Stimulated activated CD8-positive, alpha-beta memory T cell treated with anti-CD3 and anti-CD28 coated beads, Interleukin-15, amount 100 ng/mL, for 24 hours (primary cell): Measurements from ENCODE around the gene SCART1.
"Not testable (repeated sequence)": the region's sequence is repeated elsewhere in the genome, so short reads cannot be mapped to it uniquely, and the experiment has no call there.

Source experiments
- DNase-seq: peaks from one replicate; pipeline ENCODE4 v3.0.0-alpha.2; 2020; ENCODE audit warnings: low read depth

SCART1 gene

DNA sequence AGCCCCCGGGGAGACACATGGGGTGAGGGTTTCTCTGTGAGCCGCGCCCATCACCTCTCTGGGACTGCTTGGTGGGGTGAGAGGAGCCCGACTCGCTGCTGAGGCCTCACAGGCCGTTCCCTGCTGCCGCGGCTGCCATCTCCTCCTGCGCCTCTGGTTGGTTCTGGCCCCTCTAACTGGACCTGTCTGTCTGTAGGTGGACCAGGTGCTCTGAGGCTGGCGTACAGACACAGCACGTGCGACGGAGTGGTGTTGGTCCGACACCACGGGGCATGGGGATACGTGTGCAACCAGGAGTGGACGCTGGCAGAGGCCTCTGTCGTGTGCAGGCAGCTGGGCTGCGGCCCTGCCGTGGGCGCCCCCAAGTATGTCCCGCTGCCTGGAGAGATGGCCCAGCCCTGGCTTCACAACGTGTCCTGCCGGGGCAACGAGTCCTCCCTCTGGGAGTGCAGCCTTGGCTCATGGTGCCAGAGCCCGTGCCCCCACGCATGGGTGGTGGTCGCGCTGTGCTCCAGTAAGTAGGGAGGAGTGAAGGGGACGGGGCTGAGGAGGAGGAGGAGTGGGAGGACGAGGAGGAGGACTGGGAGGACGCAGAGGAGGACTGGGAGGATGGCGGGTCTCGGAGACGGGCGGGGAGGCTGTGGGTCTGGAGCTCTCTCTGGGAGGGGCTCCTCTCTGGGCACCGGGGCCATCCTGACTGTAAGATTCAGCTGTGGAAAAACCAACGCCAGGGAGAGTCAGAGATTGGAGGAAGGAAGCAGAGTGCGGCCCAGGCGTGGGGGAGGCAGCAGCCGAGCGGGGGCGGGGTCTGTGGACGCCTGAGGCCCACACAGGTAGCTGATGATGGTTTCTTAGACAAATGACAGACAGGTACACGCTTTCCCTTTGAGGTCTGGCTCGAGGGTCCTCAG, 2.6 kb downstream of the SCART1 start:
- no peak for DNase-seq

- no peak for DNase-seq
These were observed 3.5 kb downstream of the SCART1 start for GRCh38 chr10:133457100-133457841.

- DNase-seq = no peak
These were observed 4.4 kb downstream of the SCART1 start for GRCh38 chr10:133458021-133458709.

- no peak for DNase-seq
These were observed 5.1 kb downstream of the SCART1 start for GRCh38 chr10:133458710-133459453.

- DNase-seq = no peak
These were observed 5.9 kb downstream of the SCART1 start for GRCh38 chr10:133459454-133460207.

GRCh38 chr10:133460208-133460769, 6.5 kb downstream of the SCART1 start:
- no peak for DNase-seq

DNA sequence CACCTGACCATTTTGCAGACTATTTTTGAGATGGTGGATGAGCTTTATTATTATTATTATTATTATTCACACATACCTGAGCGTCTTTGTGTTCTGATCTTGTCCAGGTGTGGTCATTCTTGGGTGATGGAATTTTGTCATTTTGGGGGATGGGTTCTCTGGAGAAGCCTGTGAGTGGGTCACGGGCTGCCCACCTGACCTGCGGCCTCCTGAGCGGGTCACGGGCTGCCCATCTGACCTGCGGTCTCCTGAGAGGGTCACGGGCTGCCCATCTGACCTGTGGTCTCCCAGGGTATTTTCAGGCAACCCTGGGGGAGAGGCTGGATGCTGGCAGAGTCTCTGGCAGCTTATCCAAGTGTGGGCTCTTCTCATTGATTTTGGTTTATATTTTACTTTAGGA, 7.3 kb downstream of the SCART1 start:
- DNase-seq = no peak

GRCh38 chr10:133461841-133462240, 8.1 kb downstream of the SCART1 start:
- no peak for DNase-seq

GRCh38 chr10:133462512-133463305, 9.0 kb downstream of the SCART1 start:
- DNase-seq = no peak

GRCh38 chr10:133464582-133465031, 10.9 kb downstream of the SCART1 start:
- no peak for DNase-seq

GRCh38 chr10:133465191-133465949, 11.6 kb downstream of the SCART1 start:
- DNase-seq = no peak

GRCh38 chr10:133465950-133466474, 12.3 kb downstream of the SCART1 start:
- DNase-seq = no peak

- DNase-seq = no peak
These were observed 13.0 kb downstream of the SCART1 start for GRCh38 chr10:133466683-133467275.

GRCh38 chr10:133467286-133467911, 13.7 kb downstream of the SCART1 start:
- DNase-seq = no peak

DNA sequence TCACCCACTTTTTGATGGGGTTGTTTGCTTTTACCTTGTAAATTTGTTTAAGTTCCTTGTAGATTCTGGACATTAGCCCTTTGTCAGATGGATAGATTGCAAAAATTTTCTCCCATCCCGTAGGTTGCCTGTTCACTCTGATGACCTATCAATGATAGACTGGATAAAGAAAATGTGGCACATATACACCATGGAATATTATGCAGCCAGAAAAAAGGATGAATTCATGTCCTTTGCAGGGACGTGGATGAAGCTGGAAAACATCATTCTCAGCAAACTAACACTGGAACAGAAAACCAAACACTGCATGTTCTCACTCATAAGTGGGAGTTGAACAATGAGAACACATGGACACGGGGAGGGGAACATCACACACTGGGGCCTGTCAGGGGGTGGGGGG, 15.5 kb downstream of the SCART1 start:
- not testable (repeated sequence) for DNase-seq

GRCh38 chr10:133471300-133472109, 17.8 kb downstream of the SCART1 start:
- DNase-seq = no peak

DNA sequence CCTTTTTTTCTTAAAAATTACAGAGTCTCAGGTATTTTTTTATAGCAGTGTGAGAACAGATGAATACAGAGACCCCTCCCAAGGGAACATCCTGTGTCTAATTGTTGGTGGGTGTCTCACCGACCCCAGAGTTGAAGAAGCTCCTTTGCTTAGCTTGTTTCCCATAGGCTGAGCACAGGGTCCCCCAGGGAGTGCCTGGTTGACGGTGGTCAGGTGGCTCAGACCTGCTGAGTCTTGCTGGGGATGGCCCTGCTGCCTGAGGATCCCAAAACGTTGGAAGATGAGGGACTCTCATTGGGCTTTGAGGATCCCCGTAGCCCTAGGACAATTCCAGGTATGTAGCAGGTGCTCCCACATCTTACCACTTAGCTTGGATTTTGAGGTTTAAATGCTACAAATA, 19.5 kb downstream of the SCART1 start:
- DNase-seq = no peak
